K562 (cell line): ENCODE measurements around the gene LAPTM5.

Source experiments
- CTBP1 ChIP-seq: fragments of 450-650 bp; IDR thresholded peaks from 2 replicates; pipeline ENCODE4 v1.6.1; 2016; ENCODE audit warnings: borderline replicate concordance
- ZNF644 ChIP-seq: fragments of 200-800 bp; sonication (Bioruptor generic); IDR thresholded peaks from 2 replicates; pipeline ENCODE4 v1.6.1; 2016; ENCODE audit warnings: low read depth, missing genetic modification characterization, missing compliant biosample characterization

DNA sequence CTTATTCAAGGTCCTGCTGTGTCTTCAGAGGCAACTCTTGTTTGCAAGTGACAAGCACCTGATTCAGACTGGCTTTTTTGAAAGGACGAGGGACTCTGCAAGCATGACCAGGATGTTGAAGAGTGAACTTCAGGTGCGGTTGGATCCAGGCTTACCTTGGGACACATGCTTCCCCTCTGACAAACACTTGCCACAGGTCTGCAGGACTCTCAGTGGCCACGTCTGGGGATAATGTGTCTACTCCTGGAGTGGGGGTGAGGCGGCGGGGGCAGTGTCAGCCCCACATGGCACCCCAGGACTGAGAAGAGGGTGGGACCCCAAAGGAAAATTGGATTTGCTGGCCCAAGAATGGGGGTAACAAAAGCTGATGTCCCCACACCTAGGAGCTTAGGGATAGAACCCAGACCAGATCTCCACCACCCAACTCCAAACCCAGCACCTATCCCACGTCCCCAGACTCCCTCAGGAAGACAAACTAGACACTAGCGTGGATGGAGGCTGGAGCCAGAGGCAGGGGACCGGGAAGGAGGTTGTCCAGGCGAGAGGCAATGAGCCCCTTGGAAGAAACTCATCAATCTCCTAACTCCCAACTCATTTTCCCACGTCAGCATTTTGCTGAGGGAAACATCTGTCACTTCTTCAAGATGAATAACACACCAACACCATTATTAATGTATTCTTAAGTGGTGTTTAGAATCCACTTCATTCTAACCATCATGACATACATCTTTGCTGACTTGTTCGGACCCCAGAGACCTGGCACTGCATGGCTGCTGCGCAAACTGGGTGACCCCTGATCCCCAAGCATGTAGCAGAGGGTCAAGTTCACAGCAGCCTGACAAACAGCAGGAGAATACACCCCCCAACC, 32.0 kb upstream of the LAPTM5 start:
- TF ChIP-seq ZNF644 (tag) (no peak), CTBP1 (no peak)
